ENCODE results near the gene SLC25A29. TPM values are rescaled to one million over a fixed set of nuclear protein-coding genes. Genes with fewer than 3 reads are reported as not detected.
"Not testable (repeated sequence)": the region's sequence is repeated elsewhere in the genome, so short reads cannot be mapped to it uniquely, and the experiment has no call there.

Gene SLC25A29
- total and polyA plus RNA-seq, 2 of the 8 experiments (the other 6 are each of a cell fraction or from before 2014, with no cell fraction given), result 135 to 177 TPM

GRCh38 chr14:100283436-100283835 is 22.8 kb downstream of the SLC25A29 start:
- not testable (repeated sequence) for H3K18ac ChIP-seq (ENCODE audit: extremely low read depth, low read length); H2BK15ac ChIP-seq (ENCODE audit: low read length); H2BK12ac ChIP-seq (ENCODE audit: low read depth, low read length); FAIRE-seq; H4K8ac ChIP-seq (ENCODE audit: extremely low read depth, insufficient read depth, low read length); H3K4ac ChIP-seq (replicated peaks; ENCODE audit: insufficient read length, low read depth, low read length); H2BK20ac ChIP-seq (ENCODE audit: low read length); H4K5ac ChIP-seq (ENCODE audit: insufficient read length, low read depth, low read length); H2BK120ac ChIP-seq (replicated peaks; ENCODE audit: low read depth, low read length); H3K14ac ChIP-seq (ENCODE audit: insufficient read length); H2BK5ac ChIP-seq (ENCODE audit: low read depth, low read length); H3K23me2 ChIP-seq (ENCODE audit: low read depth, low read length); H2AK5ac ChIP-seq (ENCODE audit: low read depth, low read length); DNase-seq (ENCODE audit: low read depth in 1 of 2, low spot score in 2 of 2); H3K9ac ChIP-seq (replicated peaks in 1 of 4; ENCODE audit: extremely low read depth in 1 of 4, low read depth in 3 of 4, low read length in 3 of 4); H3K4me2 ChIP-seq (ENCODE audit: insufficient read depth in 1 of 2, low read depth in 2 of 2, low read length in 2 of 2); H3K36me3 ChIP-seq (ENCODE audit: control insufficient read depth in 2 of 4, insufficient read depth in 4 of 4, low read length in 3 of 4); H2AFZ ChIP-seq (ENCODE audit: low read length); H3K27me3 ChIP-seq (replicated peaks in 1 of 4; ENCODE audit: control insufficient read depth in 3 of 4, extremely low read depth in 1 of 4, insufficient read depth in 3 of 4, low read length in 3 of 4); H3K23ac ChIP-seq (ENCODE audit: insufficient read length); H4K91ac ChIP-seq (replicated peaks; ENCODE audit: insufficient read length, low read length); H3K56ac ChIP-seq (replicated peaks; ENCODE audit: insufficient read length, low read depth, low read length); H3K9me3 ChIP-seq (ENCODE audit: insufficient read depth in 2 of 2, low read depth in 1 of 2, low read length in 1 of 2); H3K4me3 ChIP-seq (ENCODE audit: extremely low read depth in 1 of 4, insufficient read depth in 2 of 4, low read depth in 3 of 4, low read length in 4 of 4); H3K27ac ChIP-seq (ENCODE audit: low read depth, low read length)
- Histone ChIP-seq H3K79me2 (ENCODE audit: control insufficient read depth in 1 of 2, insufficient read depth in 2 of 2, low read length in 2 of 2) (peaks cover 0 to 35% of the 10 kb centered on the region in 2 experiments; a peak in 3 of 4 replicates), H4K20me1 (replicated peaks in 1 of 2; ENCODE audit: control insufficient read depth in 1 of 2, insufficient read depth in 2 of 2, low read length in 2 of 2) (peaks cover 8 to 26% of the 10 kb centered on the region in 2 experiments), H3K79me1 (ENCODE audit: low read depth, low read length) (peaks cover 15% of the 10 kb centered on the region; the same call in 1 of the 2 replicates), H3K4me1 (replicated peaks in 1 of 4; ENCODE audit: control insufficient read depth in 3 of 4, insufficient read depth in 4 of 4, low read length in 3 of 4) (peaks cover 8 to 15% (median 11%) of the 10 kb centered on the region in 4 experiments)
- ChIA-PET POLR2A (ENCODE audit: partially characterized antibody) (interaction anchor here (0.8 to 16.0 kb wide), 9 partner anchors 9 to 99 kb away, joined by 3 to 200 read pairs (median 4); partner anchors contain the start of gene SLC25A29), CTCF (ENCODE audit: partially characterized antibody) (interaction anchor here (1.1 to 4.0 kb wide), 15 partner anchors 9 to 567 kb away, joined by 3 to 16 read pairs (median 4); no protein-coding TSS in a partner anchor)
- WGBS, 2 experiments (ENCODE audit: extremely low coverage in 1 of 2, insufficient coverage in 1 of 2, insufficient read length in 1 of 2, insufficient replicate concordance in 2 of 2, low coverage in 1 of 2, low lambda C conversion rate in 2 of 2, missing lambda C conversion rate in 1 of 2), result 95% methylated on average over 9 of the region's 9 CpGs; no CpG with 5 or more reads in 1 of the 2 experiments

Measured in H1 (cell line).